ENCODE results near the gene ILKAP. TPM values are rescaled to one million over a fixed set of nuclear protein-coding genes. Genes with fewer than 3 reads are reported as not detected.

ILKAP gene
- total and polyA plus RNA-seq, 2 of the 4 experiments (the other 2 are of a cell fraction), result 13.3 to 44.2 TPM

GRCh38 chr2:238128061-238128440 lies 75.4 kb downstream of the ILKAP start:
- peak overlapping the region; percentile 41; the same call in 1 of the 2 replicates for H3K4me2 ChIP-seq (ENCODE audit: low read depth, low read length)
- BruUV-seq (replicated peaks), result no TSS peak
- H2BK15ac ChIP-seq (ENCODE audit: low read depth, low read length), result no peak overlapping the region
- peaks cover 1% of the 10 kb centered on the region; the same call in 1 of the 2 replicates for H3K27me3 ChIP-seq (ENCODE audit: control insufficient read depth, insufficient read depth, low read length)
- no peak for ATAC-seq (ENCODE audit: low read depth)
- no peaks in the 10 kb centered on the region for H3K9me3 ChIP-seq (ENCODE audit: control insufficient read depth, insufficient read depth, low read length)
- CTCF ChIA-PET, result no interaction called here
- H4K20me1 ChIP-seq (ENCODE audit: insufficient read depth, low read length), result no peaks in the 10 kb centered on the region
- H3K23ac ChIP-seq (ENCODE audit: low read depth, low read length), result no peak overlapping the region
- peak overlapping the region; percentile 43; the same call in 1 of the 2 replicates for H3K4ac ChIP-seq (ENCODE audit: low read depth, low read length)
- no peak overlapping the region for H3K27ac ChIP-seq (ENCODE audit: insufficient read depth, low read length)
- H3K9ac ChIP-seq (ENCODE audit: low read depth, low read length), result no peak overlapping the region
- no peak overlapping the region for H2BK20ac ChIP-seq (ENCODE audit: low read depth, low read length)
- intact Hi-C loops (cut with micrococcal nuclease), result no loop called here
- H2BK5ac ChIP-seq (ENCODE audit: low read depth, low read length, poor library complexity, severe bottlenecking), result no peak overlapping the region
- POLR2A ChIA-PET (ENCODE audit: unreplicated experiment), result no interaction called here
- peak overlapping the region; percentile 60 for H2AK9ac ChIP-seq (replicated peaks; ENCODE audit: low read depth, low read length, poor library complexity)
- no peak overlapping the region for H3K56ac ChIP-seq (ENCODE audit: extremely low read depth, insufficient read depth, low read length)
- TF ChIP-seq CHD1 (IDR thresholded peaks at IDR 0.05; ENCODE audit: low read depth, low read length) (no peak), POLR2A (IDR thresholded peaks at IDR 0.05; ENCODE audit: low read depth, low read length) (no peak), BHLHE40 (IDR thresholded peaks at IDR 0.05; ENCODE audit: low read depth, low read length) (no peak), MAFK (IDR thresholded peaks at IDR 0.05; ENCODE audit: low read depth, low read length) (no peak), CTCF (conservative IDR thresholded peaks at IDR 0.05; ENCODE audit: low read depth, low read length) (no peak), RCOR1 (IDR thresholded peaks at IDR 0.05; ENCODE audit: insufficient replicate concordance, low read length) (no peak), FOS (IDR thresholded peaks at IDR 0.05; ENCODE audit: low read depth, low read length) (no peak), CEBPB (IDR thresholded peaks at IDR 0.05; ENCODE audit: low read depth, low read length) (no peak), SMC3 (IDR thresholded peaks at IDR 0.05; ENCODE audit: low read depth, low read length) (no peak), USF2 (IDR thresholded peaks at IDR 0.05; ENCODE audit: low read depth, low read length) (no peak)
- H3K9me1 ChIP-seq (ENCODE audit: insufficient read depth, low read length), result peaks cover 5% of the 10 kb centered on the region; the same call in 1 of the 2 replicates
- H2AFZ ChIP-seq (replicated peaks; ENCODE audit: low read length, poor library complexity), result no peak overlapping the region
- H3K4me3 ChIP-seq (ENCODE audit: insufficient read depth, low read depth, low read length), result no peak overlapping the region
- in situ Hi-C loops (cut with MboI; ENCODE audit: low sequenced_read_pairs), result no loop called here
- no peak overlapping the region for H4K5ac ChIP-seq (ENCODE audit: low read depth, low read length)
- no peaks in the 10 kb centered on the region for H3K36me3 ChIP-seq (ENCODE audit: control insufficient read depth, insufficient read depth, low read length)
- no peak for DNase-seq
- WGBS, 2 experiments (ENCODE audit: extremely low coverage in 2 of 2, insufficient read length in 1 of 2), result 93% methylated on average over 16 of the region's 22 CpGs; no CpG with 5 or more reads in 1 of the 2 experiments
- no peak overlapping the region for H2BK120ac ChIP-seq (ENCODE audit: low read depth, low read length)
- peak overlapping the region; percentile 89 to 94; a peak in 2 of 4 replicates for H4K8ac ChIP-seq (ENCODE audit: low read depth in 2 of 2, low read length in 2 of 2)
- no peak overlapping the region for H3K18ac ChIP-seq (ENCODE audit: low read depth, low read length)
- no peak overlapping the region for H3K14ac ChIP-seq (replicated peaks; ENCODE audit: low read depth, low read length)
- dilution Hi-C loops (cut with HindIII; ENCODE audit: low sequenced_read_pairs, unreplicated experiment), result no loop called here
- peaks cover 6% of the 10 kb centered on the region for H3K4me1 ChIP-seq (ENCODE audit: control insufficient read depth, insufficient read depth, low read length)
- no peak overlapping the region for H4K91ac ChIP-seq (ENCODE audit: insufficient read depth, low read depth, low read length)
- H2AK5ac ChIP-seq (ENCODE audit: low read depth, low read length), result no peak overlapping the region
- no peaks in the 10 kb centered on the region for H3K79me1 ChIP-seq (ENCODE audit: low read depth in 1 of 2, low read length in 2 of 2)
